SK-N-SH (cell line): ENCODE measurements around the gene MEIG1. TPM values are rescaled to one million over a fixed set of nuclear protein-coding genes. Genes with fewer than 3 reads are reported as not detected.

Experiments used
- CTCF ChIA-PET: fragments of 300-600, 350-600 bp; formaldehyde crosslinking; extraction: SDS; loops from one replicate; lab custom pipeline; 2021; lab: Yijun Ruan, JAX
- POLR2A ChIA-PET: fragments of 350-600 bp; sonication (Branson Sonifier 250); formaldehyde crosslinking; extraction: SDS; loops from one replicate; lab custom pipeline; 2020; ENCODE audit warnings: antibody characterized with exemption, inconsistent platforms; lab: Yijun Ruan, JAX
- DNase-seq: peaks from one replicate; pipeline ENCODE4 v3.0.0; 2012
- H2AFZ ChIP-seq: fragments of 200-600 bp; sonication (generic); 2 replicates; pipeline ENCODE4 v1.8.1; 2016; ENCODE audit warnings: antibody characterized with exemption, mild to moderate bottlenecking, low read depth
- H3F3A ChIP-seq: fragments of 200-600 bp; sonication (generic); replicated peaks from 2 replicates; pipeline ENCODE3; 2016; ENCODE audit warnings: antibody characterized with exemption, mild to moderate bottlenecking; ENCODE audit not compliant: insufficient read depth
- H3K27ac ChIP-seq, 2 experiments: fragments of 200-500 bp in 1 of 2; fragments of 200-600 bp in 1 of 2; sonication (Bioruptor generic) in 1 of 2; sonication (generic), shearing (Covaris generic) in 1 of 2; 2 replicates each; pipeline versions ENCODE4 v1.5.1 to v1.6.1; 2014 to 2016; ENCODE audit warnings: low read depth in 2 of 2, inconsistent platforms in 1 of 2, low read length in 1 of 2, mild to moderate bottlenecking in 1 of 2, mixed read lengths in 1 of 2
- H3K27me3 ChIP-seq: fragments of 200-600 bp; sonication (generic), shearing (Covaris generic); 2 replicates; pipeline ENCODE4 v1.6.1; 2016; ENCODE audit warnings: mixed run types; ENCODE audit not compliant: insufficient read depth
- H3K36me3 ChIP-seq, 2 experiments: fragments of 200-500 bp in 1 of 2; fragments of 200-600 bp in 1 of 2; sonication (Bioruptor generic) in 1 of 2; sonication (generic) in 1 of 2; replicated peaks in 1 of 2; 2 replicates each; pipeline versions ENCODE3 to v1.5.1; 2014 to 2016; ENCODE audit warnings: low read length in 1 of 2, mild to moderate bottlenecking in 1 of 2; ENCODE audit not compliant: insufficient read depth in 2 of 2, control insufficient read depth in 1 of 2
- H3K4me1 ChIP-seq, 2 experiments: fragments of 200-500 bp in 1 of 2; fragments of 200-600 bp in 1 of 2; sonication (Bioruptor generic) in 1 of 2; sonication (generic), shearing (Covaris generic) in 1 of 2; 2 replicates each; pipeline versions ENCODE4 v1.5.1 to v1.6.1; 2014 to 2016; ENCODE audit warnings: low read depth in 1 of 2, low read length in 1 of 2, mixed run types in 1 of 2; ENCODE audit not compliant: insufficient read depth in 2 of 2, control insufficient read depth in 1 of 2
- H3K4me2 ChIP-seq: fragments of 200-600 bp; sonication (generic), shearing (Covaris generic); 2 replicates; pipeline ENCODE4 v1.6.1; 2017; ENCODE audit warnings: mixed run types
- H3K4me3 ChIP-seq, 2 experiments: fragments of 200-500 bp in 1 of 2; fragments of 200-600 bp in 1 of 2; sonication (Bioruptor generic) in 1 of 2; sonication (generic), shearing (Covaris generic) in 1 of 2; 2 replicates each; pipeline versions ENCODE4 v1.5.1 to v1.8.1; 2014 to 2016; ENCODE audit warnings: low read depth in 2 of 2, inconsistent platforms in 1 of 2, low read length in 1 of 2, mild to moderate bottlenecking in 1 of 2, mixed read lengths in 1 of 2, moderate library complexity in 1 of 2
- H3K79me2 ChIP-seq: fragments of 200-600 bp; sonication (generic); 2 replicates; pipeline ENCODE4 v1.8.1; 2017; ENCODE audit warnings: mild to moderate bottlenecking; ENCODE audit not compliant: insufficient read depth
- H3K9ac ChIP-seq: fragments of 200-600 bp; sonication (generic); 2 replicates; pipeline ENCODE4 v1.6.1; 2017; ENCODE audit warnings: mixed run types
- H3K9me2 ChIP-seq: fragments of 200-600 bp; sonication (generic); 2 replicates; pipeline ENCODE4 v1.6.1; 2017; ENCODE audit warnings: mixed run types
- H3K9me3 ChIP-seq: fragments of 200-600 bp; sonication (generic); 2 replicates; pipeline ENCODE4 v1.6.1; 2017; ENCODE audit warnings: mixed run types, mild to moderate bottlenecking, moderate library complexity
- H4K20me1 ChIP-seq: fragments of 200-600 bp; sonication (generic); 2 replicates; pipeline ENCODE4 v1.6.1; 2017; ENCODE audit warnings: mild to moderate bottlenecking, mixed run types; ENCODE audit not compliant: insufficient read depth
- CHD2 ChIP-seq: fragments of 150-350 bp; IDR thresholded peaks from 2 replicates; pipeline ENCODE4 v1.6.1; 2018; ENCODE audit warnings: low read length; ENCODE audit not compliant: partially characterized antibody
- FOSL2 ChIP-seq: IDR thresholded peaks from 2 replicates; pipeline ENCODE4 v1.4.0; 2012; ENCODE audit warnings: low read depth, mild to moderate bottlenecking, moderate library complexity, borderline replicate concordance
- FOXJ3 ChIP-seq: sonication (generic); formaldehyde crosslinking; IDR thresholded peaks from 2 replicates; pipeline ENCODE4 v1.5.1; 2020; ENCODE audit warnings: mild to moderate bottlenecking, missing genetic modification reagents
- GATA2 ChIP-seq: sonication (generic); formaldehyde crosslinking; IDR thresholded peaks from 2 replicates; pipeline ENCODE4 v1.5.0; 2020; ENCODE audit warnings: mild to moderate bottlenecking, missing genetic modification reagents
- IRF3 ChIP-seq: fragments of 150-350 bp; IDR thresholded peaks from 2 replicates; pipeline ENCODE4 v1.6.1; 2016; ENCODE audit warnings: mild to moderate bottlenecking, low read depth, low read length
- MXI1 ChIP-seq: IDR thresholded peaks from 2 replicates; pipeline ENCODE4 v1.6.1; 2012; ENCODE audit warnings: mild to moderate bottlenecking, low read depth, low read length, improper control_type of control experiment
- PBX3 ChIP-seq: IDR thresholded peaks from 2 replicates; pipeline ENCODE4; 2012
- REST ChIP-seq: IDR thresholded peaks from 2 replicates; pipeline ENCODE4 v1.6.1; 2012; ENCODE audit warnings: mild to moderate bottlenecking, low read depth, low read length, moderate library complexity
- SIN3A ChIP-seq: IDR thresholded peaks from 2 replicates; pipeline ENCODE4 v1.6.1; 2012; ENCODE audit warnings: low read depth, mild to moderate bottlenecking, low read length, moderate library complexity, borderline replicate concordance
- SMC3 ChIP-seq: IDR thresholded peaks from 2 replicates; pipeline ENCODE4 v1.6.1; 2012; ENCODE audit warnings: low read depth, low read length, improper control_type of control experiment
- TCF12 ChIP-seq: IDR thresholded peaks from 2 replicates; pipeline ENCODE4 v1.4.0; 2012
- WGBS: methylation state at CpG from one replicate; pipeline ENCODE4 v1.1.6; 2017; ENCODE audit warnings: low lambda C conversion rate; 5-methylcytosine and 5-hydroxymethylcytosine counted together
- polyA plus RNA-seq, 3 experiments: library from polyadenylated mRNA; depleted of rRNA; stranded (reverse); fragments of >200 nt; gene quantifications; 2 replicates each; pipeline ENCODE4 v1.2.3, GENCODE V29; 2012

The MEIG1 gene
- polyA plus RNA-seq, 1 of the 3 experiments (the other 2 are of a cell fraction) = 0.43 TPM

- peaks cover 52 to 63% of the 10 kb centered on the region in 2 experiments for H3K36me3 ChIP-seq
- H3K27me3 ChIP-seq = no peaks in the 10 kb centered on the region
- no peak overlapping the region for H3K4me2 ChIP-seq
- TF ChIP-seq TCF12 (no peak), PBX3 (no peak), FOSL2 (no peak)
- H3K9ac ChIP-seq = no peak overlapping the region
- no peaks in the 10 kb centered on the region for H3K9me3 ChIP-seq
- H4K20me1 ChIP-seq = no peaks in the 10 kb centered on the region
- POLR2A ChIA-PET = interaction anchor here (0.6 kb wide), 1 partner anchor 114 kb away, joined by 4 read pairs; no protein-coding TSS in a partner anchor
- H3K27ac ChIP-seq = no peak overlapping the region
- over 99% methylated on average over 5 of the region's 8 CpGs for WGBS
- no peaks in the 10 kb centered on the region for H3K9me2 ChIP-seq
- no peaks in the 10 kb centered on the region for H3F3A ChIP-seq
- no peak overlapping the region for H3K4me3 ChIP-seq
- CTCF ChIA-PET = no interaction called here
- H3K79me2 ChIP-seq = no peaks in the 10 kb centered on the region
- H3K4me1 ChIP-seq = no peaks in the 10 kb centered on the region
- H2AFZ ChIP-seq = no peak overlapping the region
- no peak for DNase-seq
Measured at GRCh38 chr10:14926061-14926470, 33.1 kb upstream of the MEIG1 start.

GRCh38 chr10:14926722-14927416 is 32.3 kb upstream of the MEIG1 start:
- no peaks in the 10 kb centered on the region for H3K4me1 ChIP-seq
- no peak for DNase-seq
- 93% methylated on average over 13 of the region's 13 CpGs for WGBS
- H3K27me3 ChIP-seq = no peaks in the 10 kb centered on the region
- no peaks in the 10 kb centered on the region for H3K79me2 ChIP-seq
- H3K9me2 ChIP-seq = no peaks in the 10 kb centered on the region
- H3K4me2 ChIP-seq = no peak overlapping the region
- CTCF ChIA-PET = interaction anchor here (1.2 kb wide), 1 partner anchor 22 kb away, joined by 3 read pairs; no protein-coding TSS in a partner anchor
- H3K9me3 ChIP-seq = no peaks in the 10 kb centered on the region
- H3K36me3 ChIP-seq = peaks cover 47 to 69% of the 10 kb centered on the region in 2 experiments
- no peak for TF ChIP-seq TCF12
- no peak for TF ChIP-seq IRF3
- TF ChIP-seq REST = no peak
- TF ChIP-seq GATA2 = no peak
- TF ChIP-seq FOXJ3 (CRISPR knock-in tag) = no peak
- no peak for TF ChIP-seq SIN3A
- no peak for TF ChIP-seq MXI1
- TF ChIP-seq CHD2 = no peak
- TF ChIP-seq SMC3 = no peak
- TF ChIP-seq, all 33 proteins: peak for 0
- H3F3A ChIP-seq = no peaks in the 10 kb centered on the region
- POLR2A ChIA-PET = no interaction called here
- H3K27ac ChIP-seq = no peak overlapping the region
- no peak overlapping the region for H2AFZ ChIP-seq
- no peak overlapping the region for H3K9ac ChIP-seq
- no peak overlapping the region for H3K4me3 ChIP-seq
- no peaks in the 10 kb centered on the region for H4K20me1 ChIP-seq
